Neural progenitor cell (in vitro differentiated cells): ENCODE measurements around the gene VARS1.

Experiments
- EZH2 ChIP-seq: fragments of 200-600 bp; sonication (generic); IDR thresholded peaks from 2 replicates; pipeline ENCODE4 v1.6.1; 2017; ENCODE audit warnings: antibody characterized with exemption, mild to moderate bottlenecking, moderate library complexity
- TF ChIP-seq, protein P1 (sequence below): fragments of 200-600 bp; sonication (generic); IDR thresholded peaks from 2 replicates; pipeline ENCODE4 v1.5.1; 2017; ENCODE audit warnings: antibody characterized with exemption, mild to moderate bottlenecking

DNA sequence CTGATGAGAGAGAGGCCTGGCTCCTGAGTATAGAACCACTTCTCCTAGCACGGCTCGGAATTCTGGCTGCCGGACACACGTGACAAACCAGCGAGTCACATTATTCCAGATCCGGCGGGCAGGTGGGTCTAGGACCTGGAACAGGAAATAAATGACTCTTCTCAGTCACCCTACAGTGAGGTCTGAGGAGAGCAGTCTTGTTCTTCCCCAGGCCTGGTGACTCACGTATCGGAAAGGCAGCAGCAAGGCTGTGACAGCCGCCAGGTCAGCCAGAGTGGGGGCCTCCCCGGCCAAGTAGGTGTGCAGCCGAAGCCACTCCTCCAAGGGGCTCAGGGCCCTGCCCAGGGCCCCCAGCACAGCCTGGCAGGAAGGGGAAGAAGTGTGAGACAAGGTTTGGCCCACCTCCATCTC, 2.8 kb downstream of the VARS1 start:
- TF ChIP-seq, protein P1, sequence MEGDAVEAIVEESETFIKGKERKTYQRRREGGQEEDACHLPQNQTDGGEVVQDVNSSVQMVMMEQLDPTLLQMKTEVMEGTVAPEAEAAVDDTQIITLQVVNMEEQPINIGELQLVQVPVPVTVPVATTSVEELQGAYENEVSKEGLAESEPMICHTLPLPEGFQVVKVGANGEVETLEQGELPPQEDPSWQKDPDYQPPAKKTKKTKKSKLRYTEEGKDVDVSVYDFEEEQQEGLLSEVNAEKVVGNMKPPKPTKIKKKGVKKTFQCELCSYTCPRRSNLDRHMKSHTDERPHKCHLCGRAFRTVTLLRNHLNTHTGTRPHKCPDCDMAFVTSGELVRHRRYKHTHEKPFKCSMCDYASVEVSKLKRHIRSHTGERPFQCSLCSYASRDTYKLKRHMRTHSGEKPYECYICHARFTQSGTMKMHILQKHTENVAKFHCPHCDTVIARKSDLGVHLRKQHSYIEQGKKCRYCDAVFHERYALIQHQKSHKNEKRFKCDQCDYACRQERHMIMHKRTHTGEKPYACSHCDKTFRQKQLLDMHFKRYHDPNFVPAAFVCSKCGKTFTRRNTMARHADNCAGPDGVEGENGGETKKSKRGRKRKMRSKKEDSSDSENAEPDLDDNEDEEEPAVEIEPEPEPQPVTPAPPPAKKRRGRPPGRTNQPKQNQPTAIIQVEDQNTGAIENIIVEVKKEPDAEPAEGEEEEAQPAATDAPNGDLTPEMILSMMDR = no peak
- TF ChIP-seq EZH2 = no peak
